Measurements from ENCODE around the gene ZNF311. TPM values are rescaled to one million over a fixed set of nuclear protein-coding genes. Genes with fewer than 3 reads are reported as not detected.
"Not testable (repeated sequence)": the region's sequence is repeated elsewhere in the genome, so short reads cannot be mapped to it uniquely, and the experiment has no call there.

Gene ZNF311
- total RNA-seq, 1 experiment from 2014 or later = 3.0 TPM

DNA sequence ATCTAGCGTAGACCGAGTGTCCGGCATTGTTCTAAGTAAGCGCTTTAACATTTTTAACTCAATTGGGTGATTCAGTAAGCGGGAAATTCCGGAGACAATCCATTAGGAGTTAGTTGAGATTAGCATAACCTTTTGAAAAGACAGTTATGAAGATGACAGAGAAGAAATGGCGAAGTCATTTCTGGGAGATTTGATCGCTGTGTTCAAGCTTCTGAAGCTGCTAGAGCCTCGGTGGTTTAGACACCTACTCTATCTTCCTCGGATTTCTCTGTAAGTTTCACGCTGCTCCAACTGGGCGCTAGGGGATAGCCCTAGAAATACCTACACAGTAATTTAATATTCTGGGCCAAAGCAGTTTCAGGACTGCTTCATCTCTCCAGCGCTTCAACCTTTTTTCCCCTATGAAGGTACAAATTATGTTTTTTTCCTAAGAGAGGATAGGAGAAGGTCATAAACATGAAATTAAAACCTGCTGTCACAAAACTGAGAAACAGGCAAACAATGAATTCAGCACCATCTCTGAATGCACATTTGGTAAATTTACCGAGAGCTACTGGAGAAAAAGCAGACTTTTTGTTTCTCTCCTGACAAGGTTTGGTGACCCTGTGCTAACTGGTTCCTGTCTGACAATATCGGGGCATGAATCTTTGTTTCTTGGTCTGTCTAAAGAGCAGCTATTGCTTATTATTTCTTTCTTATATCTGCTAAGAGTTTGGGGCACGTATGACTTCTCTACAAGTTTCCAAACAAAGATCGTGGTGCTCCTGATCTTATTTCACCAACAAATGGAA lies 22.4 kb downstream of the ZNF311 start:
- peak; percentile 51 for DNase-seq (ENCODE audit: low spot score)

DNA sequence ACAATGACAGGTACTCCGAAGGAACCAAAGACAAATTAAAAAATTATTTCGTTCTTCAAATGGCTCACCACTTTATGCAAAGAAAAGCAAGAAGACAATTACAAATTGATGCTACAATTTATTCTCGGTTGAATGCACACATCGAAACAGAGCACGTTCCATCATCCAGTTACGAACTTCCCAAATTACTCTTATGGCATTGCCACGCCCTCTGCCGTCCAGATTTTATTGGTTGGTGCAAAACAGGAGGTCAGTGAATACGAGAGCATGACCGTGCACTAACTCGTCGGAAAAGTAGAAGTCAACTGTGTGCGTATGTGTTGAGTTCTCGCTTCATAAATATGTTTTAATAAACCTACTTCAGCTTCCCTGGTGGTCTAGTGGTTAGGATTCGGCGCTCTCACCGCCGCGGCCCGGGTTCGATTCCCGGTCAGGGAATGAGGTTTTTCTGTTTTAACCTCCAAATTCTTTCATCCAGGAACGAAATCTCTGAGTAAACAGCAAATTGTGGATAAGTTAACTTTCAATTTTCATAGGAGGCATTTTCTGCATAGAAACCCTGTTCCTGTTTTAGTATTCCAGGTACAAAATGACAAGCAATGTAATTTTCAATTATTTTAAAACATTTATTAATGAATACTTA lies 23.2 kb downstream of the ZNF311 start:
- DNase-seq (ENCODE audit: low spot score) = peak; percentile 94

DNA sequence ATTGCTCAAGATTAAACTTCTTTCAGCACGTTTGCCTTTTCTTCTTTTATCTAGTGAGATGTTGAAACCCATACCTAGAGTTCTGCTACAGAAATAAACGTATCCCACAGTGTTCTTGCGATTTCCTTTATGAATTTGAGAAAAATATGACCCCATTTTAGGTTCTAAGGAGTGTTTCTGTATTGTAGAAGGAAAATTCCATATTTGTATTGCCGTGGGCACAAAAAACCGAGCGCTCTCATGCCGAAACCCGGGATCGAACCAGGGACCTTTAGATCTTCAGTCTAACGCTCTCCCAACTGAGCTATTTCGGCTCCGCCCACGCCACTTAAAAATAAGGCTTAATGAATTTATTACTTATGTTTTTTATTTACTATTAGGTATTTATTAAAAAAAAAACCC lies 23.7 kb downstream of the ZNF311 start:
- DNase-seq (ENCODE audit: low spot score) = peak; percentile 46

DNA sequence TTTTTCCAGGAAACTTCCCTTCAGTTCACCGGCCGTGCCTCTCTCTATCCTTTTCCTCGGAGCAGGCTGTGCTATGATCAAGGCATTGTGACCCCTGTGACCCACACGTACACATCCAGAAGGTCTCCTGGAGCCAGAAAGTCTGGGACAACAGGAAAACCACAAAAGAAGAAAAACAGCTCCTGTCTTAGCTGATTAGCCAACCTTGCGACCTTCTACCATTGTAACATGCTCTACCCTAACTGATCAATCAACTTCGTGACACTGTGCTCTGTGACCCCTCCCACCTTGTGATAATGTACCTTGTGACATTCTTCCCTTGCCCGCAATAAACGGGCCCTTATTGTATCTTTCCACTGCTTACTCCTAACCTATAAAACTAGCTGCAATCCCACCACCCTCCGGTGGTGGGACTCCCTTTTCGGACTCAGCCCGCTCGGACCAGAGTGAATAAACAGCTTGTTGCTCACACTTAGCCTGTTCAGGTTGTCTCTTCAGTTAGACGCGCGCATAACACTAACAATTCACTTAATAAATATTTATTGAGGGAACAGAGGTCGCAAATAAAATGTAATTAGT lies 24.2 kb downstream of the ZNF311 start:
- peak; percentile 87 for DNase-seq (ENCODE audit: low spot score)

DNA sequence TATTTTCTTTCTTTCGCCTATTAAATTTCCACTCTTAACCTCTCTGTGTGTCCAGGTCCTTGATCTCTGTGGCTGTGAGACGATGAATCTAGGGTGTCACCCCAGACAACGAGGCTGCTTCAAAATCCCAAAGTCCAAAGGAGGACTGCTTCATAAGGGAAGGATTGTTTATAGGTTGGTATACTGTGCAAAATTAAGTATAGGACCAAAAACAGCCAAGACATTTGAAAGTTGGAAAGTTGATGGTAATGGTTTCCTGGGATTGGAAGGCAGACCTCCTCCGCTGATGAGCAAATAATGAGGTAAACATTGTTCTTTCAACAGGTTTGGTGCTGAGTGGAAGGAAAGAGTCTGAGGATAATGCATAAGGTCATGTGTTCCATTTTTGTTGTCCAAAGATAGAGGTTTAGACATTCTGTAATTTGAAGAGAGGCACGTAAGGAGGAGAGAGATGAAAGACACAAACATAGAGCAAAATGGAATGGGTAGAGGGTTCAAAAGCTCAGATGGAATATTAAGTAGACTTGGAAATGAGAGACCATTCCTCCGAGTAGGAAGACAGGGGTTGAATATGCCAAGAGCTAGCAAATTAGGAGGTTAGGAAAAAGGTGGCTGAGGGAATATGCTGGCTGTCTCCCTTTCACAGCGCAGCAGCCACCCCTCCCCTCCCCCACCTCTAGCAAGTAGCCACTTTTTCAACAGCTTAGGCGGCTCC lies 24.8 kb downstream of the ZNF311 start:
- DNase-seq (ENCODE audit: low spot score) = no peak

DNA sequence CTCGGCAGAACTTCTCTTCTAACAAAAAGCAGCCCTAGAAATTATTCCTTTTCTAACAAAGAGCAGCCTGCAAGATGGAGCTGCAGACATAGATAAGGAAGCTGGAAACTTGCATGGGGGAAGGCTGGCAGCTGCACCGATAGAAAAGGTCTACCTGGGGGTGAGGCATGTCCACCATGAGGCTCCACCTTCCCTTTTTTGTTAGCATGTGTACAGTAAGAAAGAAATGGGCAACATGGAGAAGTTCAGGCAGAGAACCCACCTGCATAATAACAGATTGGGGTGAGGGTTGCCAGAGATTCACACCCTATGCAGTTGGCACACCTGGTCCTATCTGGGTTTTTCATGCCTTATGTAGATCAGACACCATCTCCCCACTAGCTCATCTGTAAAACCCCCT lies 25.4 kb downstream of the ZNF311 start:
- DNase-seq (ENCODE audit: low spot score) = no peak

DNA sequence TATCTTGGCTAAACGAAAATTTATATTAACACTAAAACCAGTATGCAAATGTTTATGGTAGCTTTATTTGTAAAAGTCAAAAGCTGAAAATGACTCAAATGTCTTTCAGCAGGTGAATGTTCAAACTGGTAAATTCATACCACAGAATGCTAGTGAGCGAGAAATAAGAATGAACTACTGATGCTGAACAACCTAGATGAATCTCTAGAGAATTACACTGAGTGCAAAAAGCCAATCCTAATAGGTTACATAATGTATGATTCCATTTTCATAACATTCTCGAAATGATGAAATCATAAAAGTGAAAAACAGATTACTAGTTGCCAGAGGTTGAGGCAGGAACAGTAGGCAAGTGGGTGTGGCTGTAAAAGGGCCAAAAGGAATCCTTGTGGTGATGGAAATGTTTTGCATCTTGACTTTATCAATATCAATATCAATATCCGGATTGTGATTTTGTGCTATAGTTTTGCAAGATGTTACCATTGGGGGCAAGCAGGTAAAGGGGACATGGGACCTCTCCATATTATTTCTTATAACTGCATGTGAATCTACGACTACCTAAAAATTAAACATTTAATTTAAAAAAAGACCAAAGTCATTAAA lies 26.1 kb downstream of the ZNF311 start:
- no peak for DNase-seq (ENCODE audit: low spot score)

DNA sequence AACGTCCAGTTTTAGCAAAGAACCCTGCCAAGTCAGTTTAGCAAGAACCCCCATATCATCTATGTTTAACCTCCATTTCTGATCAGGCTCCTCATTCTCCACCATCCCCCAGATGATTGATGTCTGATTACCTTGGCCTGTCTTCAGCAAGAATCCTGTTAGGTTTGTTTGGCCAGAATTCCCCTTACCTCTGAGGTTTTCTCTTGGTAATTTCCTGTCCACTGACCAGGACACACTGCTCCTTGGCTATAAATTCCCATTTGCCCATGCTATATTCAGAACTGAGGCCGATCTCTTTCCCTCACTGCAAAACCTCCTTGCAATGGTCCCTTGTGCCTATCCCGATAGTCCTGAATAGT lies 27.0 kb downstream of the ZNF311 start:
- no peak for DNase-seq (ENCODE audit: low spot score)

DNA sequence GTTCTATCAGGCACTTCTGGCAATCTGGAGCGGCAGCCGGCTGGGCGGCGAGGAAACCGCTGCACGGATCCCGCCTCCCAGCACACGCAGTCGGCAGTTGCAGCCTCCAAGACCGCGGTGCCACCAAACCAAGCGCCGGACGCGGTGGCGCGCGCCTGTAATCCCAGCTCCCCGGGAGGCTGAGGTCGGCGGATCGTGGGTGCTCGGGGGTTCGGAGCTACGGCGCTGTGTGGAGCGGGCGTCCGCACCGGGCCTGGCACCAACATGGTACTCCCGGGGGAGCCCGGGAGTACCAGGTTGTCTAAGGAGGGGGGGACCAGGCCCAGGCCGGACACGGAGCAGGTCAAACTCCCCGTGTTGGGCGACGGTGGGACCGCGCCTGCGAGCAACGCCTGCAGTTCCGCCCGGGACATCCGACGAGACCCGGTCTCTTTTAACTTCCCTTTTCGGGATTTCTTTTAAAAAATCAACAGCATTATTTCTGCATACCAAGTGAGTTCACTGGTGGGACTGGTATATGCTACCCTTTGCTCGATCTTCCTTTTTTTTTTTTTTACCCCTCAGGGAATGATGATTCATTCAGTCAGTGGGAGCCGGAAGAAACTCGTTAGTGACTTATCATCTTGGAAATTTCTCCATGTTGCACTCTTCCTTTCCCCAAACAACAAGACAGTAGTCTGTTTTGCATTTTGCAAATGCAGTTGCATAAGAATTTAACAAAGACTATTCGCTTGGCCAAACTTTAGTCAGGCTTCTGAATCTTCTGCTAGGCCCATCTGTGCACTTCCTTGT lies 27.6 kb downstream of the ZNF311 start:
- DNase-seq (ENCODE audit: low spot score) = no peak

DNA sequence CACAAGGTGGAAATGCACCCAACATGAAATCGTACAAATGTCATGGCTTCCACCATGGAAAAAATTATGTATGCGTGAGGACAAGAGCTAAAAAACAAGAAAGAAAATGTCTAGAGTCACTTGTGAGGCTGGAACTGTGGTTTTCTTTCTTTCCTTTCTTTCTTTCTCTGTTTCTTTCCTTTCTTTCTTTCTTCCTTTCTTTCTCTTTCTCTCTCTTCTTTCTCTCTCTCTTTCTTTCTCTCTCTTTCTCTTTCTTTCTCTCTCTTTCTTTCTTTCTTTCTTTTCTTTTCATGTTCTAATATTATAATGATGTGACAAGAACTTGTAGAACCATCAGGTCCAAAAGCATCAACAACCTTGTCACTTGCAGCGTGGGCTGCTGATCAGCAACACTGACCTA lies 28.4 kb downstream of the ZNF311 start:
- DNase-seq (ENCODE audit: low spot score) = no peak

DNA sequence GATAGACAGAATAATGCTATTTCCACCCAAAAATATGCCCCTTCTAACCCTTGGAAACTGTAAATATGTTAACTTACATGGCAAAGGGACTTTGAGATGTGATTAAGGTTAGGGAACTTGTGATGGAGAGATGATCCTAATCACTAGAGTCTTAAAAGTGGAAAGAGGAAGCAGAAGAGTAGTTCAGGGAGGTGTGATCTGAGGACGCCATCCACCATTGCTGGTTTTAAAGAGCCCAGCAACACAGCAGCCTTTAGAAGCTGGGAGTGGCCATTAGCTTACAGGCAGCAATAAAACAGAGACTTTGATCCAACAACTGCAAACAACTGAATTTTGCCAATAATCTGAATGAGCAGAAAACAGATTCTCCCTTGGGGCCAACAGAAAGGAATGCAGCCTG lies 30.6 kb downstream of the ZNF311 start:
- DNase-seq (ENCODE audit: low spot score) = no peak

DNA sequence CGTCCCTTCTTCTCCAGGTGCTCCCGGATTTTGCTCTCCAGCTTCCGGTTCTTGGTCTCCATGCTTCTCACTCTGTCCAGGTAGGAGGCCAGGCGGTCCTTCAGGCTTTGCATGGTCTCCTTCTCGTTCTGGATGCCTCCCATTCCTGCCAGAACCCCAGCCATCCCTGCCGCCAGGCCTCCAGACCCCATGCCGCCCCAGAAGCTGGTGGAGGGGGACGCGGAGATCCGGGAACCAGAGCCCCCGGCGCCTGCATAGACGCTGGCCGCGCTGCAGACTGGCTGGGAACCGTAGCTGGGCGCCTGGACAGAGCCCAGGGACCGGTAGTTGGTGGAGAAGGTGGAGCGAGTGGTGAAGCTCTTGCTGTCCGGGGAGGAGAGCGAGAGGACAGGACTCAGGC lies 35.1 kb downstream of the ZNF311 start:
- DNase-seq (ENCODE audit: low spot score) = not testable (repeated sequence)

DNA sequence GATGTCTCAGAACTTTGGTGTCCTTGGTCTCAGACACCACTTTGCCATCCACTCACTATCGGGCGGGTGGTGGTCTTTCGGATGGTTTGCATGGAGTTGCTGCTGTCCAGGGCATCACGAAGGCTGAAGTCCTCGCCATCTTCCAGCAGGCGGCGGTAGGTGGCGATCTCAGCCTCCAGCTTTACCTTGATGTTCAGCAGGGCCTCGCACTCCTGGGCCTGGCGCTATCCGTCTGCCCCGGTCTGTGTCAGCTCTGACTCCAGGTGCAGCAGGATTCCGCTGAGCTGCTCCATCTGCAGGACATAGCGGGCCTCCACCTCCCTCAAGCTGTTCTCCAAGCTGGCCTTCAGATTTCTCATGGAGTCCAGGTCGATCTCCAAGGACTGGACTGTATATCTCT lies 36.0 kb downstream of the ZNF311 start:
- DNase-seq (ENCODE audit: low spot score) = no peak

DNA sequence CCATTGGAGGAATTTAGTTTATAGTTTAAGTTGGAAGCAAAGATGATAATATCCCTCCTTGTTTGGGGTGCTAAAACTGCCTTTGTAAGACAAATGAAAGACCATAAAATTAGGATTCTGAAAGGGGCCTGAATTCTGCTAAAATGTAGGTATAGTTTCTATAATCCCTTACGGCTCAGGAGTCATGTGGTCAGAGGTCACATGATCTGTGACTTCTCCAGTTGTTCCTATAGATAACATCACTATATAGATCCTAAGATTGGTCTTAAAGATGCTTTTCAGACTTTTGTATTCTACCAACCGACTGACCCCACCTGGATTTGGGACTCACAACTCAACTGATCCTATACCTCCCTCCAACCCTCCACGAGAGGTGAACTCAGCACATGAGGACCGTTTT lies 36.6 kb downstream of the ZNF311 start:
- DNase-seq (ENCODE audit: low spot score) = no peak

DNA sequence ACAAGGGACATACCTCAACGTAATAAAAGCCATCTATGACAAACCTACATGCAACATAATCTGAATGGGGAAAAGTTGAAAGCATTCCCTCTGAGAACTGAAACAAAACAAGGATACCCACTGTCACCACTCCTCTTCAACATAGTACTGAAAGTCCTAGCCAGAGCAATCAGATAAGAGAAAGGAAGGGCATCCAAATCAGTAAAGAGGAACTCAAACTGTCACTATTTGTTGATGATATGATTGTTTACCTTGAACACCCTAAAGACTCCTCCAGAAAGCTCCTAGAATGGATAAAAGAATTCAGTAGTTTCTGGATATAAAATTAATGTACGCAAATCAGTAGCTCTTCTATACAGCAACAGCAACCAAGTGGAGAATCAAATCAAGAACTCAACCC lies 39.4 kb downstream of the ZNF311 start:
- no peak for DNase-seq (ENCODE audit: low spot score)

DNA sequence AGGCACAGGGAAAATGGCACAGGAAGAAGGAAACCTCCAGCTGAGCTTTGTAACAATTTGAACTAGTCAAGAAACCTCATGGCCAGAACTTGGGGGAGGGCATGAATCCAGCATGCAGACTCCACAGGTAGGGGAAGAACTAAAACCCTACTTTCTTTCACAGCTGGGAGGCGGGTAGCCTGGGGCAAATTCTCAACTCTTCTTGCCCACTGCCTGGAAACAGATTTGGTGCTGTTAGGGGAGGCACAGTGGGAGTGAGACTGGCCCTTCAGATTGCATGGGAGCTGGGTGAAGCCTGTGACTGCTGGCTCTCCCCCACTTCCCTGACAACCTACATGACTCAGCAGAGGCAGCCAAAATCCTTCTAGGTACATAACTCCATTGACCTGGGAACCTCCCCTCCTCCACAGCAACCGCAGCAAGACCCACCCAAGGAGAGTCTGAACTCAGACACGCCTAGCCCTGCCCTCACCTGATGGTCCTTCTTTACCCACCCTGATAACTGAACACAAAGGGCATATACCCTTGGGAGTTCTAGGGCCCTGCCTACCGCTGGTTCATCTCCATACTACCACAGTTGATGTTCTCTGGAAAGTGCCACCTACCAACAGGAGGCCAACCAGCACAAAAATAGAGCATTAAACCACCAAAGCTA lies 44.1 kb downstream of the ZNF311 start:
- DNase-seq (ENCODE audit: low spot score) = no peak

DNA sequence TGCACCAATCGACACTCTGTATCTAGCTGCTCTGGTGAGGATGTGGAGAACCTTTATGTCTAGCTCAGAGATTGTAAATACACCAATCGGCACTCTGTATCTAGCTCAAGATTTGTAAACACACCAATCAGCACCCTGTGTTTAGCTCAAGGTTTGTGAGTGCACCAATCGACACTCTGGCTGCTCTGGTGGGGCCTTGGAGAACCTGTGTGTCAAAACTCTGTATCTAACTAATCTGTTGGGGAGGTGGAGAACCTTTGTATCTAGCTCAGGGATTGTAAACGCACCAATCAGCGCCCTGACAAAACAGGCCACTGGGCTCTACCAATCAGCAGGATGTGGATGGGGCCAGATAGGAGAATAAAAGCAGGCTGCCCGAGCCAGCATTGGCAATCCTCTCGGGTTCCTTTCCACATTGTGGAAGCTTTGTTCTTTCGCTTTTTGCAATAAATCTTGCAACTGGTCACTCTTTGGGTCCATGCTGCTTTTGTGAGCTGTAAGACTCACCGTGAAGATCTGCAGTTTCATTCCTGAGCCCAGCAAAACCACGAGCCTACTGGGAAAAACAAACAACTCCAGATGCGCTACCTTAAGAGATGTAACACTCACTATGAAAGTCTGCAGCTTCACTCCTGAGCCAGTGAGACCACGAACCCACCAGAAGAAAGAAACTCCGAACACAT lies 46.4 kb downstream of the ZNF311 start:
- not testable (repeated sequence) for DNase-seq (ENCODE audit: low spot score)

DNA sequence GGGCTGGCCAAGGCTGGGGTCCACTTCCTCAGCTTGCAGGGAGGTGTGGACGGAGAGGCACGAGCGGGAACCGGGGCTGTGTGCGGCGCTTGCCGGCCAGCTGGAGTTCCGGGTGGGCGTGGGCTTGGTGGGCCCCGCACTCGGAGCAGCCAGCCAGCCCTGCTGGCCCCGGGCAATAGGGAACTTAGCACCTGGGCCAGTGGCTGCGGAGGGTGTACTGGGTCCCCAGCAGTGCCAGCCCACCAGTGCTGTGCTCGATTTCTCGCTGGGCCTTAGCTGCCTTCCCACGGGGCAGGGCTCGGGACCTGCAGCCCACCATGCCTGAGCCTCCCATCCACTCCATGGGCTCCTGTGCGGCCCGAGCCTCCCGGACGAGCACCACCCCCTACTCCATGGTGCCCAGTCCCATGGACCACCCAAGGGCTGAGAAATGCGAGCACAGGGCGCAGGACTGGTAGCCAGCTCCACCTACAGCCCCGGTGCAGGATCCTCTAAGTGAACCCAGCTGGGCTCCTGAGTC lies 47.3 kb downstream of the ZNF311 start:
- DNase-seq (ENCODE audit: low spot score) = not testable (repeated sequence)

DNA sequence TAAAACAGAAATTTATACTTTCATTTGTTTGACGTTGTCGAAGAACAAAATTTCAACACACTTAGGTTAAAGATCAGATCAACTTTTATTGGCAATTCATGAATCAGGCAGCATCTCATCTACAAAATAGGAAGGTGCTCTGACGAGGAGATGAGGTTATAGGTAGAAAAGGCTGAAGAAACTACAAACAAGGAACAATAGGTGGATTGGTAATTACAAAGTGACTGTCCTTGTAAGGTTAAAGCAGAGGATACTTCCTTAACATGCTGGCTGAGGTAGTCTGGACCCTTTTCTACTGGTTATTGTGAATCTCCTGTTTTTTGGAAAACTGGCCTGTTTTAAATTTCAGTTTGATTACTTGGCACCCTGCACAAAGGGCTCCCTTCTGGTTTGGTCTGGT lies 48.8 kb downstream of the ZNF311 start:
- DNase-seq (ENCODE audit: low spot score) = no peak

Data from H4 (cell line).